ENCODE data around the gene CACNA2D1.

The CACNA2D1 gene

DNA sequence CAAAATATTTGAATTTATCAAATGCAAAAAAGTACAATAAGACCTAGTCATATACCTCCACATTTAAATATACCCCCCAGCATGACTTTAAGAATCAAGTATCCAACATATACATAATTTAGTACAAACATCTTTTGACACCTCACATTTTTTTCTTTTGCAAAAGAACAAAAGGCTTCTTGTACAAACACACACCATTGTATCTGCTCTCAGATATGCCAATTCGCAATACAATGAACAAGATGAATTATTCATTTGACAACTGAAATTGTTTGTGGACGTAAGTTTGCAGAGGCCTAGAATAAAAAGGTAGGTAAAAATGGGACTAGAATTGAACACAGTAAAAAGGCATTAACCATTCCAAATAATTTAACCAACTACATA is 154.4 kb downstream of the CACNA2D1 start:
- no peak overlapping the region for H3K4me3 Mint-ChIP-seq
- no peaks in the 10 kb centered on the region for H3K27me3 Mint-ChIP-seq
- no peaks in the 10 kb centered on the region for H3K4me1 Mint-ChIP-seq
- no peak overlapping the region for H3K27ac Mint-ChIP-seq
- ATAC-seq (ENCODE audit: low read depth) (no peak), DNase-seq (ENCODE audit: low spot score in 2 of 2) (no peak)
- no peaks in the 10 kb centered on the region for H3K36me3 Mint-ChIP-seq
- peaks cover 7% of the 10 kb centered on the region for H3K9me3 Mint-ChIP-seq

DNA sequence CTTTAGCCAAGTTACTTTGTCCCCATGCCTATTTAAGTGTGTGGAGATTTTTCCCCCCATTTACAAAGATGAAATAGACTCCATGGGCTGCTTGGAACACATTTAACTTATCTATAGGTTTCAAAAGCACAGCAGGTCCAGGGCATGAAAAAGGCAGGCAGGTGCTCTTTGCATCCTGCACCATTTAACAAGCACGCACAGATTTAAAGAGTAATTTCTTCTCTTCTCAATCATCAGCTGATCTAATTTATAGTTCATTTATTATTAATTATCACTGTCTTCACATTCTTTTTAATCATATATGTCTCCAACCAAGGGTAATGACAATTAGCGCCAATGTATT is 156.8 kb downstream of the CACNA2D1 start:
- no peak overlapping the region for H3K4me3 Mint-ChIP-seq
- no peaks in the 10 kb centered on the region for H3K27me3 Mint-ChIP-seq
- H3K9me3 Mint-ChIP-seq = peaks cover under 1% of the 10 kb centered on the region
- DNase-seq (ENCODE audit: low spot score in 2 of 2) = no peak
- H3K27ac Mint-ChIP-seq = no peak overlapping the region
- H3K36me3 Mint-ChIP-seq = no peaks in the 10 kb centered on the region
- H3K4me1 Mint-ChIP-seq = no peaks in the 10 kb centered on the region
- no peak for ATAC-seq (ENCODE audit: low read depth)

- ATAC-seq (ENCODE audit: low read depth) = no peak
- Mint-ChIP-seq H3K9me3 (no peaks in the 10 kb centered on the region), H3K27ac (no peak overlapping the region), H3K27me3 (no peaks in the 10 kb centered on the region), H3K36me3 (no peaks in the 10 kb centered on the region), H3K4me3 (no peak overlapping the region), H3K4me1 (no peaks in the 10 kb centered on the region)
- no peak for DNase-seq (ENCODE audit: low spot score in 2 of 2)
Observed at GRCh38 chr7:82286096-82286797, 157.3 kb downstream of the CACNA2D1 start.

- DNase-seq (ENCODE audit: low spot score in 2 of 2) (no peak), ATAC-seq (ENCODE audit: low read depth) (no peak)
- Mint-ChIP-seq H3K27ac (no peak overlapping the region), H3K27me3 (no peaks in the 10 kb centered on the region), H3K36me3 (no peaks in the 10 kb centered on the region), H3K9me3 (no peaks in the 10 kb centered on the region), H3K4me3 (no peak overlapping the region), H3K4me1 (no peaks in the 10 kb centered on the region)
Observed at GRCh38 chr7:82284936-82285519, 158.5 kb downstream of the CACNA2D1 start.

DNA sequence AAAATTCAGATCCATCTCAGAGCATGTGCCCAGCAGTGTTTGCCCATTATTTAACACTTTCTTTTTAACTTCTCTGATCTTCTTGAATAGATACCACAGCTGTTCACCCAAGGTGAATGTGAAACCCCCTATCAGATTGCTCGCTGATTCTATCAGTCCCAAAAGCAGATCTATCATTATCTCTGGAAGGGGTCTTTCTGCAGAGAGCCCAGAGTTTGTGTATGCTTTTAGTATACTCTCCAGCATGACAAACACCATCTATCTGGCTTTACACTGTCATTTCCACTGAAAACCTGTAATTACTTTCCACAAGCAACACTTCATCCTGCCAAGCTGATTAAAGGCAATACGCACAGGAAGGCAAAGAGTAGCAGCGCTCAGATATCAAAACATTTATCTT is 168.2 kb downstream of the CACNA2D1 start:
- no peaks in the 10 kb centered on the region for H3K9me3 Mint-ChIP-seq
- H3K4me3 Mint-ChIP-seq = no peak overlapping the region
- H3K27me3 Mint-ChIP-seq = no peaks in the 10 kb centered on the region
- no peak for ATAC-seq (ENCODE audit: low read depth)
- H3K36me3 Mint-ChIP-seq = no peaks in the 10 kb centered on the region
- H3K27ac Mint-ChIP-seq = no peak overlapping the region
- DNase-seq (ENCODE audit: low spot score in 2 of 2) = no peak
- H3K4me1 Mint-ChIP-seq = no peaks in the 10 kb centered on the region

- no peak for ATAC-seq (ENCODE audit: low read depth)
Observed at GRCh38 chr7:82274681-82275080, 168.9 kb downstream of the CACNA2D1 start.

GRCh38 chr7:82273886-82274285 is 169.7 kb downstream of the CACNA2D1 start:
- ATAC-seq (ENCODE audit: low read depth) (no peak), DNase-seq (ENCODE audit: low spot score in 2 of 2) (no peak)
- Mint-ChIP-seq H3K27ac (no peak overlapping the region), H3K9me3 (peaks cover 1% of the 10 kb centered on the region), H3K4me1 (no peaks in the 10 kb centered on the region), H3K27me3 (no peaks in the 10 kb centered on the region), H3K4me3 (no peak overlapping the region), H3K36me3 (no peaks in the 10 kb centered on the region)

More at GRCh38 chr7:82274681-82275080, 168.9 kb downstream of the CACNA2D1 start:
- no peak overlapping the region for H3K4me3 Mint-ChIP-seq
- no peak overlapping the region for H3K27ac Mint-ChIP-seq
- H3K9me3 Mint-ChIP-seq = no peaks in the 10 kb centered on the region
- no peaks in the 10 kb centered on the region for H3K27me3 Mint-ChIP-seq
- no peaks in the 10 kb centered on the region for H3K36me3 Mint-ChIP-seq
- H3K4me1 Mint-ChIP-seq = no peaks in the 10 kb centered on the region
- no peak for DNase-seq (ENCODE audit: low spot score in 2 of 2)

GRCh38 chr7:82270870-82271269 is 172.7 kb downstream of the CACNA2D1 start:
- Mint-ChIP-seq H3K36me3 (no peaks in the 10 kb centered on the region), H3K9me3 (peaks cover 1% of the 10 kb centered on the region), H3K27ac (no peak overlapping the region), H3K27me3 (no peaks in the 10 kb centered on the region), H3K4me3 (no peak overlapping the region), H3K4me1 (no peaks in the 10 kb centered on the region)
- ATAC-seq (ENCODE audit: low read depth) = no peak
- no peak for DNase-seq (ENCODE audit: low spot score in 2 of 2)

DNA sequence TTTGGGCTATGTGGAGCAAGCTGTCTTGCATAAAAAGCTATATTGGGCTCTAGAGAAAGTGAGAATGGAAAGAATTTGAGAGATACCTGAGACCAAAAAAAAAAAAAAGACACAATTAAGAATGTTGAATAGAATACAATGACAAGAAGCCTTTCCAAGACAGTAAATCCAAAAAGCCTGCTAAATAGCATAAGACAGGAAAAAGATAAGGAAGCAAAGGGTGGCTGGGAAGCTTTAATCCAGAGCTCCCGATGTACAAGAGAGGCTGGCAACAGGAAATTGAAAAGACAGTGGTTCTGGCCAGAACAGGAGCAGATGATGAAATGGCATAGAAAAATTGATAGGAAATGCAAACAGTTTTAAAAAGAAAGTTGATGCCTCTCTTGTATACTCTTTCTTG is 174.9 kb downstream of the CACNA2D1 start:
- Mint-ChIP-seq H3K27ac (no peak overlapping the region), H3K27me3 (no peaks in the 10 kb centered on the region), H3K4me1 (no peaks in the 10 kb centered on the region), H3K4me3 (no peak overlapping the region), H3K36me3 (no peaks in the 10 kb centered on the region), H3K9me3 (peaks cover 1% of the 10 kb centered on the region)
- ATAC-seq (ENCODE audit: low read depth) (no peak), DNase-seq (ENCODE audit: low spot score in 2 of 2) (no peak)

DNA sequence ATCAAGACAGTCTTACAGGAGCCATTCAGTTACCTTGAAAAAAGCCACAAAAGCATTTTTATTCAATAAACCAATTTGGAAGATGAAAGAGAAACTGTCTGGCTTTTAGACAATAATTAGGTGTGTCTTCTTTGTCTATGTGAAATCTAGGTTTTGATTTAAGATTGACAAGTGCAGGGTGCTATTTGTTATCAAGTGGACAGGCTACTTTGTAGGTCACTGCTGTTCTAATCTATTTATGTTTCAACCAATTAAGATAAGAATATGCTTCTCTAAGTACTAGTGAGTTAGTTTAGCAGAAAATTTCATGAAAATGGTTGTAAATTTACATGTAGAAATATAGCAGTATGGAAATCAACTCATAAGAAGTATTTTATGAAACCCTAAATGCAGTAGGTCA is 177.5 kb downstream of the CACNA2D1 start:
- Mint-ChIP-seq H3K36me3 (no peaks in the 10 kb centered on the region), H3K9me3 (peaks cover 1% of the 10 kb centered on the region), H3K4me3 (no peak overlapping the region), H3K27ac (no peak overlapping the region), H3K27me3 (no peaks in the 10 kb centered on the region), H3K4me1 (no peaks in the 10 kb centered on the region)
- DNase-seq (ENCODE audit: low spot score in 2 of 2) = no peak
- ATAC-seq (ENCODE audit: low read depth) = no peak

GRCh38 chr7:82264783-82265305 is 178.7 kb downstream of the CACNA2D1 start:
- Mint-ChIP-seq H3K4me1 (no peaks in the 10 kb centered on the region), H3K27ac (no peak overlapping the region), H3K27me3 (no peaks in the 10 kb centered on the region), H3K4me3 (no peak overlapping the region), H3K36me3 (no peaks in the 10 kb centered on the region), H3K9me3 (peaks cover 1% of the 10 kb centered on the region)
- DNase-seq (ENCODE audit: low spot score in 2 of 2) = no peak
- no peak for ATAC-seq (ENCODE audit: low read depth)

- H3K4me1 Mint-ChIP-seq = no peaks in the 10 kb centered on the region
- no peaks in the 10 kb centered on the region for H3K27me3 Mint-ChIP-seq
- ATAC-seq (ENCODE audit: low read depth) (no peak), DNase-seq (ENCODE audit: low spot score in 2 of 2) (no peak)
- no peak overlapping the region for H3K27ac Mint-ChIP-seq
- no peaks in the 10 kb centered on the region for H3K36me3 Mint-ChIP-seq
- H3K4me3 Mint-ChIP-seq = no peak overlapping the region
- H3K9me3 Mint-ChIP-seq = peaks cover 3% of the 10 kb centered on the region
Observed at GRCh38 chr7:82263920-82264782, 179.4 kb downstream of the CACNA2D1 start.

- Mint-ChIP-seq H3K27ac (no peak overlapping the region), H3K4me1 (no peaks in the 10 kb centered on the region), H3K27me3 (no peaks in the 10 kb centered on the region), H3K4me3 (no peak overlapping the region), H3K36me3 (no peaks in the 10 kb centered on the region), H3K9me3 (peaks cover 4% of the 10 kb centered on the region)
- no peak for DNase-seq (ENCODE audit: low spot score in 2 of 2)
- ATAC-seq (ENCODE audit: low read depth) = no peak
Observed at GRCh38 chr7:82258181-82258580, 185.4 kb downstream of the CACNA2D1 start.

GRCh38 chr7:82257118-82257695 is 186.4 kb downstream of the CACNA2D1 start:
- H3K27ac Mint-ChIP-seq = no peak overlapping the region
- H3K4me1 Mint-ChIP-seq = no peaks in the 10 kb centered on the region
- DNase-seq (ENCODE audit: low spot score in 2 of 2) (no peak), ATAC-seq (ENCODE audit: low read depth) (no peak)
- H3K36me3 Mint-ChIP-seq = no peaks in the 10 kb centered on the region
- peaks cover 4% of the 10 kb centered on the region for H3K9me3 Mint-ChIP-seq
- no peaks in the 10 kb centered on the region for H3K27me3 Mint-ChIP-seq
- H3K4me3 Mint-ChIP-seq = no peak overlapping the region
